Measurements from ENCODE around the gene LINC00632. TPM values are rescaled to one million over a fixed set of nuclear protein-coding genes. Genes with fewer than 3 reads are reported as not detected.

The LINC00632 gene
- total RNA-seq, 1 donor from 2014 or later: 140 TPM

DNA sequence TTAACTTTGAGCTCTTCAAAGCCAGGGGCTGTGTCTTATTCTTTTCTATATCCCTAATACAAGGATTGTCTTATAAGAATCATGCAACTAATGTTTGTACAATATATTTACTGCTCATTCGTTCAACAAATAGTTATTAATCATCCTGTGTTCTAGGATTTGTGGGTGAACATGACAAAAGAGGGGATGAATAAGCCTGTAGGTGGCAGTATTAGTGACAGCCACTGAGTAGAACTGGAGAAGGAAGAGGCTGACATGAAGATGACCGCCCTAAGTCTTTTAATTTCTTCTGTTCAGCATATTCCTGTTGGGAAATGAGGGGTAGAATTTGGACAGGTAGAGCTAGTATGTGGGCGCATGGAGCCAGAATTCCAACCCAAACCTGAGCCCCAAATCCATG, 11.9 kb upstream of the LINC00632 start:
- TF ChIP-seq POLR2AphosphoS5 (IDR thresholded peaks at IDR 0.05; ENCODE audit: insufficient read depth in 1 of 2, low read depth in 1 of 2) (no peak), POLR2A (IDR thresholded peaks at IDR 0.05) (no peak)
- TF ChIP-seq, protein P1, sequence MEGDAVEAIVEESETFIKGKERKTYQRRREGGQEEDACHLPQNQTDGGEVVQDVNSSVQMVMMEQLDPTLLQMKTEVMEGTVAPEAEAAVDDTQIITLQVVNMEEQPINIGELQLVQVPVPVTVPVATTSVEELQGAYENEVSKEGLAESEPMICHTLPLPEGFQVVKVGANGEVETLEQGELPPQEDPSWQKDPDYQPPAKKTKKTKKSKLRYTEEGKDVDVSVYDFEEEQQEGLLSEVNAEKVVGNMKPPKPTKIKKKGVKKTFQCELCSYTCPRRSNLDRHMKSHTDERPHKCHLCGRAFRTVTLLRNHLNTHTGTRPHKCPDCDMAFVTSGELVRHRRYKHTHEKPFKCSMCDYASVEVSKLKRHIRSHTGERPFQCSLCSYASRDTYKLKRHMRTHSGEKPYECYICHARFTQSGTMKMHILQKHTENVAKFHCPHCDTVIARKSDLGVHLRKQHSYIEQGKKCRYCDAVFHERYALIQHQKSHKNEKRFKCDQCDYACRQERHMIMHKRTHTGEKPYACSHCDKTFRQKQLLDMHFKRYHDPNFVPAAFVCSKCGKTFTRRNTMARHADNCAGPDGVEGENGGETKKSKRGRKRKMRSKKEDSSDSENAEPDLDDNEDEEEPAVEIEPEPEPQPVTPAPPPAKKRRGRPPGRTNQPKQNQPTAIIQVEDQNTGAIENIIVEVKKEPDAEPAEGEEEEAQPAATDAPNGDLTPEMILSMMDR (IDR thresholded peaks at IDR 0.05): no peak
- DNase-seq (ENCODE audit: extremely low spot score in 2 of 2): no peak
- Histone ChIP-seq H3K27me3 (no peaks in the 10 kb centered on the region), H3K36me3 (no peaks in the 10 kb centered on the region), H3K27ac (no peak overlapping the region), H3K9me3 (no peaks in the 10 kb centered on the region), H3K4me3 (no peak overlapping the region), H3K4me1 (no peaks in the 10 kb centered on the region)
- intact Hi-C loops (cut with DNase I): no loop called here

DNA sequence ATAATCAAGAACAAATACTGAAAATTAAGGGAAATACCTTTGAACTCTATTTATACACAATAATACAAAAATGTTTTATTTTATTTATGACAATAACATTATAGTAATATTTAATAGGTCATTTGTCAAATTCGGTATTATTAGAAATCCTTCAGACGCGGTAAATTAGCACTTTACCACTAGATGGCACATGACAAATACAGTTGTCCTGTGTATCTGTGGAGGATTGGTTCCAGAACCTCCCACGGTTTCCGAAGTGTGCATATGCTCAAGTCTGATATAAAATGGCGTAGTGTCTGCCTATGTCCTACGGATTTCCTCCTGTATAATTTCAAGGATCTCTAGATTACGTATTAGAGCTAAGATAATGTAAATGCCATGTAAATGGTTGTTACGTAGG, 8.1 kb upstream of the LINC00632 start:
- intact Hi-C loops (cut with DNase I): no loop called here

DNA sequence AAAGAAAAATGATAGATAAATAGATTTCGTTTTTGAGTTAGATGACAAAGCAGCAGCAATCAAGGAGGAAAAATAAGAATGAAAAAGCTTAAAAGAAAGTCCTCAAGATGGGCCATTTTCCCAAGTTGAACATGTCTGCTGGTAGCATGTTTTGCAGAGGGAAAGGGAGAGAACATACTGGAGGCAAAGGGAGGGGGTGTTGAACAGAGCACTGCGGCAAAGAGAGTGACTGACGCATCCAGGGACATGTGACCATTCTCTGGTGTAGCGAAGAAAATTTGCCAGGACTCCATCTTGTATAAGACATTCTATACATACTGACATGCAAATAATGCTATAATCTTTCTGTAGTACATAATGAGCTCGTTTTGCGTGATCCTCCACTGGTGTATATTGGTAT, 1.2 kb downstream of the LINC00632 start:
- intact Hi-C loops (cut with DNase I): no loop called here
- no peak overlapping the region for H3K4me3 ChIP-seq
- no peaks in the 10 kb centered on the region for H3K4me1 ChIP-seq
- DNase-seq (ENCODE audit: extremely low spot score in 2 of 2): no peak
- no peak for TF ChIP-seq POLR2AphosphoS5 (IDR thresholded peaks at IDR 0.05; ENCODE audit: insufficient read depth in 1 of 2, low read depth in 1 of 2)
- TF ChIP-seq, protein P1 (IDR thresholded peaks at IDR 0.05): no peak
- TF ChIP-seq POLR2A (IDR thresholded peaks at IDR 0.05): no peak
- H3K9me3 ChIP-seq: no peaks in the 10 kb centered on the region
- H3K36me3 ChIP-seq: no peaks in the 10 kb centered on the region
- no peak overlapping the region for H3K27ac ChIP-seq
- H3K27me3 ChIP-seq: no peaks in the 10 kb centered on the region

More for the DNA sequence above, 8.1 kb upstream of the LINC00632 start:
- no peak for DNase-seq (ENCODE audit: extremely low spot score in 2 of 2)
- Histone ChIP-seq H3K36me3 (no peaks in the 10 kb centered on the region), H3K4me1 (no peaks in the 10 kb centered on the region), H3K4me3 (no peak overlapping the region), H3K27ac (no peak overlapping the region), H3K27me3 (no peaks in the 10 kb centered on the region), H3K9me3 (no peaks in the 10 kb centered on the region)
- no peak for TF ChIP-seq POLR2A (IDR thresholded peaks at IDR 0.05)
- TF ChIP-seq, protein P1 (IDR thresholded peaks at IDR 0.05): peak in 1 of 3 experiments; percentile 18
- TF ChIP-seq POLR2AphosphoS5 (IDR thresholded peaks at IDR 0.05; ENCODE audit: insufficient read depth in 1 of 2, low read depth in 1 of 2): no peak

DNA sequence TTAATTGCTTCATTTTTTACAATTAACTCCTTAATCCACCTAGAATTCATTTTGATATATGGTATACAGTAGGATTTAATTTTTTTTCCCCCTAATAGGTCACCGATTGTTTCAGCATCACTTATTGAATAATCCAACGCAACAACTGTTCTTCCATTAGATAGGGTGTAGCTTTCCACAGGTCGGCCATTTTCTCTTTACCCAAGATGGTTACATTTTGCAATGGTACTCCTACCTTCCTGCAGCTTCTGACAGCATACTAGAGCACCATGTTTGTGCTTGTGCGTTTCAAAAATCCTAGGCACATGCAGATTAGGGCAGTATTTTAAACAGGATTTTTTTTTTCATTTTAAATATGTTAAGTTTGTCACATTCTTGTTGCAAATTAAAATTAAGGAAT, 2.3 kb downstream of the LINC00632 start:
- no peak for DNase-seq (ENCODE audit: extremely low spot score in 2 of 2)
- H3K4me3 ChIP-seq: no peak overlapping the region
- H3K27ac ChIP-seq: no peak overlapping the region
- H3K9me3 ChIP-seq: no peaks in the 10 kb centered on the region
- no peaks in the 10 kb centered on the region for H3K27me3 ChIP-seq
- intact Hi-C loops (cut with DNase I): no loop called here
- no peaks in the 10 kb centered on the region for H3K36me3 ChIP-seq
- TF ChIP-seq, protein P1 (IDR thresholded peaks at IDR 0.05): no peak
- TF ChIP-seq POLR2AphosphoS5 (IDR thresholded peaks at IDR 0.05; ENCODE audit: insufficient read depth in 1 of 2, low read depth in 1 of 2) (no peak), POLR2A (IDR thresholded peaks at IDR 0.05) (no peak)
- H3K4me1 ChIP-seq: no peaks in the 10 kb centered on the region

DNA sequence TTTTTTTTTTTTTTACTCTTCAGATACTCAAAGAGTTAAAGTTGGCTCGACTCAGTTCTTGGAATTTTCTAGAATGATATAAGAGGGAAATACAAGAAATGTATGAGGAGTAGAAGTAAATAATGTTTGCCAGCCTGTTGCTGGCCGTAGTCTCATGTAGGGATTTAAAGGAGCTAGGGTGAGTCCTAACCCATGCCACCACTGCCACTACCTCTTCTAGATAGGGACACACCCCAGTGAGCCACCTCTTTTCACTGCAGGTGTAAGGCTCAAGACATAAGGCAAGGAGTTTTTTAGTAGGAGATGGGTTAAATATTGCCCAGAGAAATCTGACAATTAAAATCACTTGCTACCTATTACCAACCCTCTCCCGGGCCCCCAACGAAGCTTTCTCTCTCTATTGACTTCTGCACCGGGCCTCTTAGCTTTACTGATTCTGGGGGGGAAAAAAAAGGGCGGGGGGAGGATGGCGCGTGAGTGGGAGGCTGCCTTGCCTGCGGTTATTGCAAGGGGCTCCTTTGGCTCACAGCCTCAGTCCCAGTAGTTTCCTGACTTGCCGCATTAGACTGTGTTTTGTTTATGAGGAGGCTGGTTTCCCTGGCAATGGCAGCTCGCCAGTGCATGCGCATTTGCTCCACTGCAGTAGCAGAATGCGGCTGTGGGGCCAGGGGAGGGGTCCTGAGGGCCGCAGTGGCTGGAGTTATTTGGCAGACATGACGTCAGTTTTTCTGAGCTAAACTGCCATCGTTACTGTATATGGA, 3.0 kb downstream of the LINC00632 start:
- Histone ChIP-seq H3K27ac (peak overlapping the region; percentile 6), H3K27me3 (no peaks in the 10 kb centered on the region), H3K4me3 (peak overlapping the region; percentile 19 to 32), H3K9me3 (no peaks in the 10 kb centered on the region), H3K4me1 (no peaks in the 10 kb centered on the region), H3K36me3 (no peaks in the 10 kb centered on the region)
- DNase-seq (ENCODE audit: extremely low spot score in 2 of 2): no peak
- intact Hi-C loops (cut with DNase I): no loop called here
- TF ChIP-seq POLR2AphosphoS5 (IDR thresholded peaks at IDR 0.05; ENCODE audit: insufficient read depth in 1 of 2, low read depth in 1 of 2) (no peak), POLR2A (IDR thresholded peaks at IDR 0.05) (no peak)
- TF ChIP-seq, protein P1 (IDR thresholded peaks at IDR 0.05): no peak
